HG03108 (cell line): ENCODE measurements around the gene TMEM205.
"Not testable (repeated sequence)": the region's sequence is repeated elsewhere in the genome, so short reads cannot be mapped to it uniquely, and the experiment has no call there.

Experiments
- ATAC-seq: cut with Tn5 transposase; IDR thresholded peaks from one replicate; pipeline ENCODE4 v1.9.1; 2021; ENCODE audit warnings: moderate library complexity; ENCODE audit not compliant: unreplicated experiment

The TMEM205 gene

GRCh38 chr19:11340099-11340467 is 6.0 kb downstream of the TMEM205 start:
- ATAC-seq: not testable (repeated sequence)

GRCh38 chr19:11339254-11340098 is 6.6 kb downstream of the TMEM205 start, which contains the start of gene RAB3D:
TSS of gene RAB3D (minus strand) at chr19:11339657. CDS start at chr19:11337399, 2,258 bp downstream.
- peak; percentile 72 for ATAC-seq

GRCh38 chr19:11338569-11339253 is 7.4 kb downstream of the TMEM205 start:
- ATAC-seq: no peak

- no peak for ATAC-seq
These were observed 7.9 kb downstream of the TMEM205 start for GRCh38 chr19:11338121-11338520.

- no peak for ATAC-seq
These were observed 9.0 kb downstream of the TMEM205 start for GRCh38 chr19:11337080-11337479.

- no peak for ATAC-seq
These were observed 10.5 kb downstream of the TMEM205 start for GRCh38 chr19:11335449-11336146.

GRCh38 chr19:11333838-11334237 is 12.2 kb downstream of the TMEM205 start:
- not testable (repeated sequence) for ATAC-seq

- ATAC-seq: no peak
These were observed 13.2 kb downstream of the TMEM205 start for GRCh38 chr19:11332822-11333221.

- ATAC-seq: no peak
These were observed 14.6 kb downstream of the TMEM205 start for GRCh38 chr19:11331502-11331901.

GRCh38 chr19:11330127-11330526 is 15.9 kb downstream of the TMEM205 start:
- ATAC-seq: no peak

GRCh38 chr19:11325544-11325943 is 20.5 kb downstream of the TMEM205 start:
- ATAC-seq: no peak

- no peak for ATAC-seq
These were observed 21.2 kb downstream of the TMEM205 start for GRCh38 chr19:11324748-11325389.

- peak; percentile 54 for ATAC-seq
These were observed 21.9 kb downstream of the TMEM205 start for GRCh38 chr19:11324079-11324661.

- no peak for ATAC-seq
These were observed 22.4 kb downstream of the TMEM205 start for GRCh38 chr19:11323601-11324078.

- ATAC-seq: no peak
These were observed 23.6 kb downstream of the TMEM205 start for GRCh38 chr19:11322269-11323024.

- no peak for ATAC-seq
These were observed 24.6 kb downstream of the TMEM205 start for GRCh38 chr19:11321191-11322126.

- not testable (repeated sequence) for ATAC-seq
These were observed 25.6 kb downstream of the TMEM205 start for GRCh38 chr19:11320278-11320995.

- ATAC-seq: no peak
These were observed 39.7 kb downstream of the TMEM205 start for GRCh38 chr19:11306337-11306736.
